Non-pigmented ciliary epithelial cell (primary cell): ENCODE data around the gene RRP8.

Source experiments
- DNase-seq: peaks from one replicate; pipeline ENCODE4 v3.0.0-alpha.2; 2010; ENCODE audit warnings: low read depth

The RRP8 gene

GRCh38 chr11:6599881-6600390 lies 3.5 kb downstream of the RRP8 start:
- no peak for DNase-seq

- DNase-seq, result no peak
Observed at GRCh38 chr11:6599449-6599848, 4.0 kb downstream of the RRP8 start.

DNA sequence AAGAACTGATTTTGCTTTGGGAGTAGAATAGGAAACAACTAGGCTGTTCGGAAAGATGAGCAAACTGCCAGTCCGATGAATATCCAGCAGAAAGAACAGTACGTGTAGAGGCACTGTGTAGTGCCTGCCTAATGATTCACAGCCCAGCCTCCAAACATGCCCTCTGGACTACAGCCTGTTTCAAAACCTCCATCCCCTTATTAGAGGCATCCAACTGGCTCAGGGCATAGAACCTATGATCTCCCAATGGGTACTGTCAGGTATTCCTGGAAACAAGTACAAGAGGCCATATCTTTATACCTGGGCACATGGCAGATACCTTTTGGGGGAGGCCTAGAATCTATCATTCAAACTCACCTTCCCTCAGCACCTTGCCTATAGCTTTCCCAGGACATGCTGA lies 4.9 kb downstream of the RRP8 start:
- DNase-seq, result no peak

- DNase-seq, result no peak
Observed at GRCh38 chr11:6596239-6596877, 7.1 kb downstream of the RRP8 start.

DNA sequence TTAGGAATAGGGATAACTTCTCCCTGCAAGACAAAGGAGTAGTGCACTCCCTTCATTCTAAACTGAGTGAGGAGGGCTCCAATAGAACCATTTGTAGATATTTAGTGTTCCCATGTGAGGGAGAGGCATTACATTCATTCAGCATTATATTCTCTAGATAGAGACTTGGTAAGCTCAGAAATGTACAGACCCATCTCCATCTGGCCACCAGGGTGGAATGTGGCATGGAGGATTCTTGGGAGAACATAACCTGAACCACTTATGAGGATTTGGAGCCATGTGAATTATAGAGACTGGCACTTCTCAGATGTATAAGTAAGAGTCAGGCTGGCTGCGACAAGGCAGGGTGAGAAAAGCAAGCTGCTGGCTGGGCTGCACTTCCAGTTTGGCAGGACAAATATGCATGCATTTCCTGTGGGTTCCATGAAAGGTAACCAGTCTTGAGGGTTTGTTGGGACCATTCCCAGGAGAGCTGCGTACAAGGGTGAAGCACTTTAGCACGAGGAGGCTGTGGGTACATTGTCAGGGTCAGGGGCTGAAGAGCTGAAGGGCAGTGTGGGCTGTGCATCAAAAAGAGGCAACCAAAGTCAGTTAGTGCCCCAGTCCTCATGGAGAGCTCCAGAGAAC lies 9.2 kb downstream of the RRP8 start:
- no peak for DNase-seq

- DNase-seq, result no peak
Observed at GRCh38 chr11:6588018-6588417, 15.4 kb downstream of the RRP8 start.

GRCh38 chr11:6587360-6587953 lies 16.0 kb downstream of the RRP8 start:
- no peak for DNase-seq

DNA sequence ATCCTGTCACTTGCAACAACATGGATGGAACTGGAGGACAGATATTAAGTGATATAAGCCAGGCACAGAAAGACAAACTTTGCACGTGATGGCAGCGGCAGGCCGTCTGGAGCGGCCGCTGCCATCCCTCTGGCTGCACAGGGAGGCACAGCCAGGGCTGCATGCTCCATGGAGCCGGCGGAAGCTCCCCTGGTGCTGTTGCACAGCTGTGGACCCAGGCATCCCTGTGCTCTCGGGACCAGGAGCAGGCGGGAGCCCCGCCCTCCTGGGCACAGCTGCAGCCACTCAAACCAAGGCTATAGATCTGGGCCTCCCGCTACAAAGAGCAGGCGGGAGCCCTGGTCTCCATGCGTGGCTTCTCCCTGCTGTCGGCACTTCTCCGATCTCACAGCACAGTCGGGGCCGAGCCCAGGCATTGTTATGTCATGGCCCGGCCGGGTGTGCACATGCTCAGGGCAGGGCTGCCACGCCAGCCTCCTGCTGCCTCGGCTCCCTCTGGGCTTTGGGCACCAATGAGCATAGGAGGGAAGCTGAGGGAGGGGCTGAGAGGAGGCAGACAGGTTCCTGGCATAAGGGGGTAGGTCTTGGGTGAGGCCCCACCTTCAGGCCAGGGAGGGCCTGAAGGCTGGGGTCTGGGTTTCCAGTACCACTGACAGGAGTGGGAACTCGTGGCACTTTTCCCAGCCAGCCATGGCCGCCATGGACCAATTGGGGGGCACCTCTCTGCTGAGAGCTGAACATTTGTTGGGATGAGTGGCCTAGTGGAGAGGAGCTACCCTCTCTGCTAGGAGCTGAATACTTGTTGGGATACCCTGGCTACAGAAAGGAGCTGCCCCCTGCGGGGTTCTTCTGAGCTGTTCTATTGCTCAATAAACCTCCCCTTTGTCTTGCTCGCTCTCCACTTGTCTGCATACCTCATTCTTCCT lies 16.7 kb downstream of the RRP8 start:
- DNase-seq, result no peak

DNA sequence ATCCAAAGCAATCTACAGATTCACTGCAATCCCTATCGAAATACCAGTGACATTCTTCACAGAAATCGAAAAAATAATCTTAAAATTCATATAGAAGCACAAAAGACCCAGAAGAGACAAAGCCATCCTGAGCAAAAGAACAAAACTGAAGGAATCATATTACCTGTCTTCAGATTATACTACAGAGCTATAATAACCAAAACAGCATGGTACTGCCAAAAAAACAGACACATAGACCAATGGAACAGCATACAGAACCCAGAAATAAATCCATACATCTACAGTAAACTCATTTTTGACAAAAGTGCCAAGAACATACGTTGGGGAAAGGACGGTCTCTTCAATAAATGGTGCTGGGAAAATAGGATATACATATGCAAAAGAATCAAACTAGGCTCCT lies 18.9 kb downstream of the RRP8 start:
- DNase-seq, result no peak

- no peak for DNase-seq
Observed at GRCh38 chr11:6583584-6583983, 19.8 kb downstream of the RRP8 start.

DNA sequence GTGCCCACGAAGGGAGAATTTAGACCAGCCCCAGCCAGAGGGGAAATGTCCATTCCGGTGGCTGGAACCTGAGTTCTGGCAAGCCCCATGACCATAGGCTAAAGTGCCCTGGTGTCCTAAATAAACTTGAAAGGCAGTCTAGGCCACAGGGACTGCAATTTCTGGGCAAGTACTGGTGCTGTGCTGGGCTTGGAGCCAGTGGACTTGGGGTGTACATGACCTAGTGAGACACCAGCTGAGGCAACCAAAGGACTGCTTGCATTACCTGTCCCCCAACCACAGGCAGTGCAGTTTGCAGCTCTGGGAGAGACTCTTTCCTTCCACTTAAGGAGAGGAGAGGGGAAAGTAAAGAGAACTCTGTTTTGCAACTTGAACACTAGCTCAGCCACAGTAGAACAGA lies 23.7 kb downstream of the RRP8 start:
- no peak for DNase-seq

DNA sequence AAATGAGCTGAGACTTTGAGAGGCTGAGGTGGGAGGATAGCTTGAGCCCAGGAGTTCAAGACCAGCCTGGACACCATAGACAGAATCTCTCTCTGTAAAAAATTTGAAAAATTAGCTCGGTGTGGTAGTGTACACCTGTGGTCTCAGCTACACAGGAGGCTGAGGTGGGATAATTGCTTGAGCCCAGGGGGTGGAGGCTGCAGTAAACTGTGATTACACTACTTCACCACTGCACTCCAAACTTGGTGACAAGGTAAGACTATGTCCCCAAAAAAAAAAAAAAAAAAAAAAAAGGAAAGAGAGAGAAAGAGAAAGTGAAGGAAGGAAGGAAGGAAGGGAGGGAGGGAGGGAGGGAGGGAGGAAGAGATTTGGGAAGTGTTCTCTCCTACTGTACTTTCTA lies 25.3 kb downstream of the RRP8 start:
- DNase-seq, result no peak

GRCh38 chr11:6576471-6577373 lies 26.7 kb downstream of the RRP8 start:
- peak; percentile 11 for DNase-seq

DNA sequence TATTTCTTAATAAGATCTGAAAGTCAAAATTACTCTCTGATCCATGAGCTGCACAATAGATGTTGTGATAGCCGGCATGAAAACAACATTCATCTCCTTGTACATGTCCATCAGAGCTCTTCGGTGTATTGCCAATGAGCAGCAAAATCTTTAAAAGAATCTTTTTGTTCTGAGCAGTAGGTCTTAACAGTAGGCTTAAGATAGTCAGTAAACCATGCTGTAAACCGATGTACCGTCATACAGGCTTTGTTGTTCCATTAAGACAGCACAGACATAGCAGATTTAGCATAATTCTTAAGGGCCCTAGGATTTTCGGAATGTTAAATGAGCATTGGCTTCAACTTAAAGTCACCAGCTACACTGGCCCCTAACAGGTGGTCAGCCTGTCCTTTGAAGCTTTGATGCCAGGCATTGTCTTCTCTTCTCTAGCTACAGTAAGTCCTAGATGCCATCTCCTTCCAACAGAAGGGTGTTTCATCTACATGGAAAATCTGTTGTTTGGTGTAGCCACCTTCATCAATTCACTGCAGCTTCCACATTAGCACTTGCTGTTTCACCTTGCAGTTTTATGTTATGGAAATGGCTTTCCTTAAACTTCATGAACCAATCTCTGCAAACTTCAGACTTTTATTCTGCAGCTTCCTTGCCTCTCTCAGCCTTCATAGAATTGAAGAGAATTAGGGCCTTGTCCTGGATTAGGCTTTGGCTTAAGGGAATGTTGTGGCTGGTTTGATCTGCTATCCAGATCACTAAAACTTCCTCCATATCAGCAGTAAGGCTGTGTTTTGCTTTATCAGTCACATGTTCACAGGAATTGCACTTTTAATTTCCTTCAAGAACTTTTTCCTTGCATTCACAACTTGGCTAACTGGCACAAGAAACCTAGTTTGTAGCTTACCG lies 28.4 kb downstream of the RRP8 start:
- no peak for DNase-seq

GRCh38 chr11:6572215-6572614 lies 31.2 kb downstream of the RRP8 start:
- peak; percentile 44 for DNase-seq

DNA sequence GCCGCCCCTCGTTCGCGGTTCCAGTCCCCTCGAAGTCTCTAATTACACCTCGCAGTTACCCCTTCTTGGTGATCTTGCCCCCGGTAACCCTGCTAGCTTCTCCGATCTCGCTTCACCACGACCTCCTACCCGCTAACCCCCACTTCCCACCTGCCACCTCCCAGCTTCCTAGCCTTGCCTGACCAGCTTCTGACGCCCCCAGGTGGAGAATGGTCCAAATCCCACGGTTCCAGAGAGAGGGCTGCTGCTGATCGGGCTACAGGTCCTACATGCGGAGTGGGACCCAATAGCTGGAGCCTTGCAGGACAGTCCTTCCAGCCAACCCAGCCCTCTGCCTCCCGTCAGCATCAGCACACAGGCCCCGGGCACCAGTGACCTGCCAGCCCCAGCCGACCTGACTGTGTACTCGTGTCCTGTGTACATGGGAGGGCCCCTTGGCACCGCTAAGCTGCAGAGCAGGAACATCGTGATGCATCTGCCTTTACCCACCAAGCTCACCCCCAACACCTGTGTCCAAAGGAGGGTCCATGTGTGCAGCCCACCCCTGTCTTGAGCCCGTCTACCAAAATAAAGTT lies 31.9 kb downstream of the RRP8 start:
- DNase-seq, result no peak

- DNase-seq, result no peak
Observed at GRCh38 chr11:6570691-6571427, 32.6 kb downstream of the RRP8 start.

- DNase-seq, result no peak
Observed at GRCh38 chr11:6569706-6570105, 33.7 kb downstream of the RRP8 start.

DNA sequence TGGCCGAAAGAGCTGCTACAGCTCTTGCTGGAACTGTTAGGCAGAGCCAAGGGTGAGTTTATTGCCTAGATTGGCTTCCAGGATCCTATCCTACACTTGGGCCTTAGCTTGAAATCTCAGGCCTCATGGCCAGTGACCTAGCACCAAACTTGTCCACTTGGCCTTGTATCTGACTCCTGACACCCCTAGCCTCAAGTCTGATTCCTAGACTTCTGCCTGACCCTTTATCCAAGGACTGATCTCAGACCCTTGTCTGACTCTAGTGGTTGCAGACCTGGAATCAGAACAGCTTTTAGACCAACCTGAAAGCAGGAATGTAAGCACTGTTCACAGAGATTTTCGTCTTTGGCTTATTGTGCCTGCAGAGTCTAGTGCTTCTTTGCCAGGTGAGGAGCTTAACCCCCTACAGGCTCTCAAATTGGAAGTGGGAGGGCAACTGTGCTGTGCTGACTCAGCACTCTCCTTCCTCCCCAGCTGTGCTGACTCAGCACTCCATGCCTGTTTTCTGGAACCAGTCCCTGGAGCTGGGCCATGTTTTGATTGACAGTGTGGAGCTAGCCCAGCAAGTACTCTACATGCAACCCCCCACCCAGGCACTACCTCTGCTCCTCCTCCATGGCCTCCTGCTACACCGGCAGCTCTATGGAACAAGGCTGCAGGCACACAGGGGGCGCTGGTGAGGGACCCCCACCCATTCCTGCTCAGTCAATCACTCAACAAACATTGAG lies 35.1 kb downstream of the RRP8 start:
- DNase-seq, result peak; percentile 38
